Measurements from ENCODE around the gene SHISAL1.

DNA sequence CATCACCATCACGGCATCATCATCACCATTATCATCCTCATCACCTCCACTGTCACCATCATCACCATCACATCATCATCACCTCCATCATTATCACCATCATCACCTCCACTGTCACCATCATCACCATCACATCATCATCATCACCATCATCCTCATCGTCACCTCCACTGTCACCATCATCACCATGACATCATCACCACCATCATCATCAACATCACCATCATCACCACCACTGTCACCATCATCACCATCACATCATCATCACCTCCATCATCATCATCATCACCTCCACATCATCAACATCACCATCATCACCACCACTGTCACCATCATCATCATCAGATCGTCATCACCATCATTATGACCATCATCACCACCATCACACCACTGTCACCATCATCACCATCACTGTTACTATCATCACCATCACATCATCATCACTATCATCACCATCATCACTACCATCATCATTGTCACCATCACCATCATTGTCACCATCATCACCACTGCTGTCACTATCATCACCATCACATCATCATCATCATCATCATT lies 99.2 kb downstream of the SHISAL1 start:
- TF ChIP-seq EZH2 (IDR thresholded peaks at IDR 0.05; ENCODE audit: borderline replicate concordance, low read length) (no peak), CTCF (conservative IDR thresholded peaks at IDR 0.05 in 1 of 2, IDR thresholded peaks at IDR 0.05 in 1 of 2; ENCODE audit: extremely low read depth in 1 of 2, insufficient read depth in 1 of 2, low read depth in 1 of 2, low read length in 2 of 2) (no peak)
